Tibial artery (tissue), 4 donors: ENCODE results near the gene SOX11.

Experiments used
- DNase-seq, 2 donors: peaks; one replicate each; pipeline ENCODE4 v3.0.0-alpha.2; 2019
- H3K27ac ChIP-seq, 2 donors: fragments of 200-600 bp; sonication (generic) in 1 of 2; 1 replicate in 1 of 2; 2 replicates in 1 of 2; pipeline ENCODE4 v1.5.1; 2018 to 2019; ENCODE audit warnings: mild to moderate bottlenecking in 1 of 2
- H3K27me3 ChIP-seq, 2 donors: fragments of 200-600 bp; sonication (generic) in 1 of 2; one replicate each; pipeline versions ENCODE4 v1.5.1 to v1.6.0; 2016 to 2019
- H3K36me3 ChIP-seq, 3 donors: fragments of 200-600 bp; sonication (generic) in 2 of 3; one replicate each; pipeline ENCODE4 v1.5.1; 2016 to 2019; ENCODE audit warnings: mild to moderate bottlenecking in 2 of 3
- H3K4me1 ChIP-seq, 4 donors: fragments of 200-600 bp; sonication (generic) in 2 of 4; 1 replicate in 3 of 4; 2 replicates in 1 of 4; pipeline ENCODE4 v1.5.1; 2016 to 2019
- H3K4me3 ChIP-seq, 2 donors: fragments of 200-600 bp; sonication (generic) in 1 of 2; 1 replicate in 1 of 2; 2 replicates in 1 of 2; pipeline ENCODE4 v1.5.1; 2018 to 2019; ENCODE audit warnings: mild to moderate bottlenecking in 2 of 2
- H3K9me3 ChIP-seq, 3 donors: fragments of 200-600 bp; sonication (generic) in 1 of 3; one replicate each; pipeline ENCODE4 v1.5.1; 2016 to 2019
- CTCF ChIP-seq, 2 experiments: fragments of 200-600 bp in 1 of 2; fragments of 450-650 bp in 1 of 2; IDR thresholded peaks; one replicate each; pipeline ENCODE4 v1.5.1; 2017 to 2019; ENCODE audit warnings: antibody characterized with exemption in 2 of 2, mild to moderate bottlenecking in 1 of 2, moderate library complexity in 1 of 2
- intact Hi-C: fragments of 100-400 bp; cut with DNase I; formaldehyde crosslinking; loops from one replicate; pipeline ENCODE4 v1.15.0; 2023; ENCODE audit warnings: low total_unique reads

The SOX11 gene

DNA sequence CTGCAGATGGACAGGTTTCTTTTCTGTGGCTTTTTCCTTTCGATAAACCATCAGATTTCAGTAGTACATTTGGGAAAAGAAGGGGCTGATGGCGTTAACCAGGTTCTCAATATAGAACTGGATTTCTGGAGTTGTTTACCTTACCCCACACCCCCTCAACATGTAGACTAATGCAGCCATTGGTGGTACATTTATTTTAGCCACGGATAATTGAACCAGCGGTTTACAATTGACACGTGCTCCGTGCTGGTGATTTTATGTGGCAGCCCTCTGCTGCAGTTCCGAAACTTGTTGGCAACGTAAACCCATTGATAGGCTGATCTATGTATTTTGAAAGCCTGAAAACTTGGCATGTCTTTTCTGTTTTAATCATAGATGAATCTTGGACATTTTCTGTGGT lies 5.4 kb downstream of the SOX11 start:
- peak overlapping the region in 1 of 2 donors; percentile 49 for H3K4me3 ChIP-seq
- DNase-seq = no peak
- no peaks in the 10 kb centered on the region for H3K9me3 ChIP-seq
- no peak overlapping the region for H3K27ac ChIP-seq
- no peak for TF ChIP-seq CTCF (IDR thresholded peaks at IDR 0.05)
- intact Hi-C loops = no loop called here
- peaks cover 0 to 38% (median 31%) of the 10 kb centered on the region in 4 donors for H3K4me1 ChIP-seq
- no peaks in the 10 kb centered on the region for H3K36me3 ChIP-seq
- H3K27me3 ChIP-seq = peaks cover 0 to 72% of the 10 kb centered on the region in 2 donors

DNA sequence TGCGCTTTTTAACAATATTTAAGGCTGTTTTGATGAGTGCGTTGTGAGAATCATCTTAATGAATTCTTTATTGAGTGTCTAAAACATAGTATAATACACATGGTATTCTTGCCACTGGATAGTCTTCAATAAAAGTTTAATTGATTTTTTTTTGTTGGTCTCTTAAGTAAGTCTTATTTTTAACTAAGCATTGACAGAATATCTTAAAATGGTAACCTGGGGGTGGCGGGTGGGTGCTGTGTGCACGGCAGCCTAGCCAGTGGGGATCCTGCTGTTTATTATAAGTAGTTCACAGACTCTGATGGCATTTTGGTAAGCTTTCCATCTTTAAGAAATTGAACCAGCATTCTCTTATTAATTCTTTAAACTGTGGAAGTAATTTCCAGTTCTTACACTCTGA lies 6.0 kb downstream of the SOX11 start:
- DNase-seq = no peak
- H3K27me3 ChIP-seq = peaks cover 0 to 70% of the 10 kb centered on the region in 2 donors
- no peaks in the 10 kb centered on the region for H3K36me3 ChIP-seq
- intact Hi-C loops = no loop called here
- no peak for TF ChIP-seq CTCF (IDR thresholded peaks at IDR 0.05)
- peaks cover 0 to 32% (median 26%) of the 10 kb centered on the region in 4 donors for H3K4me1 ChIP-seq
- no peaks in the 10 kb centered on the region for H3K9me3 ChIP-seq
- no peak overlapping the region for H3K27ac ChIP-seq
- H3K4me3 ChIP-seq = no peak overlapping the region

DNA sequence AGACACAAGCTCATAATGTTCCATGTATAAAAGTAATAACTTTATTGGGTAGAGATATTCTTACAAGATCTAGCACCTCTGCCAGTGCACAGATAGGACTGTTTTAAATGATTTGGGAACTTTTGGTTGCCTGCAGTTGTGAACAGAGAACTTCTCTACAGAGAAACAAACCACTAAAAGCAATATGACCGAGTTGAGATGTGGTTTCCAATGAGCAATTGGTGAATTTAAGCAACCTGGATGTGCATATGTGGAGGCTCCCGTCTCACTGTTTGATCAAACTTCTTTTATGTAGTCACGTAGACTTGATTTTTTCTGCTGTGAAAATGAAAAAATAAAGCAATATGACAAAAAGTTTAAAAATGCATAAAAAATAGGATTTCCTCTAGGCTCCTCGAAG lies 7.8 kb downstream of the SOX11 start:
- no peak for TF ChIP-seq CTCF (IDR thresholded peaks at IDR 0.05)
- intact Hi-C loops = no loop called here

GRCh38 chr2:5700551-5700950 lies 8.4 kb downstream of the SOX11 start:
- Histone ChIP-seq H3K27me3 (peaks cover 0 to 54% of the 10 kb centered on the region in 2 donors), H3K9me3 (no peaks in the 10 kb centered on the region), H3K4me3 (no peak overlapping the region), H3K27ac (no peak overlapping the region), H3K36me3 (no peaks in the 10 kb centered on the region), H3K4me1 (peaks cover 0 to 20% (median 18%) of the 10 kb centered on the region in 4 donors)
- TF ChIP-seq CTCF (IDR thresholded peaks at IDR 0.05) = no peak
- no peak for DNase-seq
- intact Hi-C loops = no loop called here

More for the DNA sequence above, 7.8 kb downstream of the SOX11 start:
- Histone ChIP-seq H3K27me3 (peaks cover 0 to 60% of the 10 kb centered on the region in 2 donors), H3K4me1 (peaks cover 0 to 20% (median 18%) of the 10 kb centered on the region in 4 donors), H3K27ac (no peak overlapping the region), H3K36me3 (no peaks in the 10 kb centered on the region), H3K4me3 (no peak overlapping the region), H3K9me3 (no peaks in the 10 kb centered on the region)
- no peak for DNase-seq

- Histone ChIP-seq H3K27me3 (peaks cover 0 to 47% of the 10 kb centered on the region in 2 donors), H3K4me3 (no peak overlapping the region), H3K4me1 (peaks cover 0 to 13% (median 12%) of the 10 kb centered on the region in 4 donors), H3K9me3 (no peaks in the 10 kb centered on the region), H3K27ac (no peak overlapping the region), H3K36me3 (no peaks in the 10 kb centered on the region)
- TF ChIP-seq CTCF (IDR thresholded peaks at IDR 0.05) = no peak
- DNase-seq = no peak
- intact Hi-C loops = no loop called here
Measured at GRCh38 chr2:5701266-5701665, 9.1 kb downstream of the SOX11 start.

DNA sequence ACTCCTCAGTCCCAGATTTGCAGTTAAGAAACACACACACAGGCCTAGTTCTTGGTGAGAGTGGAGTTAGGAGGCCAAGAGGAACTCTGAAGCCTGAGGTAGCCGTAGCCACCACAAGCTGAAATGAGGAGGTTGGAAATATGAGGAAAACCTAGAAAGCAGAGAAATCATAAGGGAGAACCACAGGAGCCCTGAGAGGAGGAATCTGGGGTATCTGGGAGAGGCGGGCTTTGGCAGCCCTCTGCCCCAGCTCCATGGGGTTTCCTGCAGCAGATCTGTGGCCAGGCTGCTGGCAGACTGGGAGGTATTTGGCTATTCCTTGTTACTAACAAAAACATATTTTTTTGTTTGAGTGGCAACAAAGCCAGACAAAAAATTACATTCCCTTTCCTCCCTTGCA lies 11.0 kb downstream of the SOX11 start:
- no peak for DNase-seq
- Histone ChIP-seq H3K36me3 (no peaks in the 10 kb centered on the region), H3K4me3 (no peak overlapping the region), H3K27me3 (peaks cover 0 to 28% of the 10 kb centered on the region in 2 donors), H3K27ac (no peak overlapping the region), H3K4me1 (no peaks in the 10 kb centered on the region), H3K9me3 (no peaks in the 10 kb centered on the region)
- intact Hi-C loops = no loop called here
- TF ChIP-seq CTCF (IDR thresholded peaks at IDR 0.05) = no peak
